Measurements from ENCODE around the gene CDR2L.

CDR2L gene

DNA sequence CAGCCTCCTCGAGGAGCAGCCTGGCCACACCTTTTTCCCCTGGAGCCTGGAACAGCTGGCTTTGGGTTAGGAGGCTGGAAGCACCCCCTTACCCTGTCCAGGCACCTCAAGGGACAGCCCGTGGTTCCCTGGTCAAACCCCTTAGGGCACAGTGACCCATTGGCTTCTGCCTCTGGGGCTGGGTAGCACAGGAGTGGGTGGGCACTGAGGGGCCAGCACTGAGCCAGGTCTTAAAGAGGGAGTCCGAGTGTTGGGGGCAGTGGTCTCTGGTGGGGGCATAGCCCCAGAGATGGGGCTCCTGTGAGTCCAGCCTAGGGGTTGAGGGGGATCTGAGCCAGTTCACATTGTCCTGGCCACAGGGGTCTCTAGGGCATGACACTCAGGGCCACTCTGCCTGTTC is 36.4 kb upstream of the CDR2L start:
- no peaks in the 10 kb centered on the region for H3K9me3 ChIP-seq (ENCODE audit: low read length)
- H3K27ac ChIP-seq (ENCODE audit: low read depth, low read length), result no peak overlapping the region
- H3K27me3 ChIP-seq (ENCODE audit: control insufficient read depth in 1 of 2, insufficient read depth in 2 of 2, low read length in 2 of 2), result peaks cover 0 to 21% of the 10 kb centered on the region in 2 donors
- no peaks in the 10 kb centered on the region for H3K36me3 ChIP-seq (ENCODE audit: insufficient read depth, low read length)
- no peaks in the 10 kb centered on the region for H3K4me1 ChIP-seq (ENCODE audit: insufficient read depth, low read length)
- no peak overlapping the region for H3K9ac ChIP-seq (ENCODE audit: low read length)
- no peak overlapping the region for H3K4me3 ChIP-seq (ENCODE audit: low read depth in 1 of 2, low read length in 2 of 2)

DNA sequence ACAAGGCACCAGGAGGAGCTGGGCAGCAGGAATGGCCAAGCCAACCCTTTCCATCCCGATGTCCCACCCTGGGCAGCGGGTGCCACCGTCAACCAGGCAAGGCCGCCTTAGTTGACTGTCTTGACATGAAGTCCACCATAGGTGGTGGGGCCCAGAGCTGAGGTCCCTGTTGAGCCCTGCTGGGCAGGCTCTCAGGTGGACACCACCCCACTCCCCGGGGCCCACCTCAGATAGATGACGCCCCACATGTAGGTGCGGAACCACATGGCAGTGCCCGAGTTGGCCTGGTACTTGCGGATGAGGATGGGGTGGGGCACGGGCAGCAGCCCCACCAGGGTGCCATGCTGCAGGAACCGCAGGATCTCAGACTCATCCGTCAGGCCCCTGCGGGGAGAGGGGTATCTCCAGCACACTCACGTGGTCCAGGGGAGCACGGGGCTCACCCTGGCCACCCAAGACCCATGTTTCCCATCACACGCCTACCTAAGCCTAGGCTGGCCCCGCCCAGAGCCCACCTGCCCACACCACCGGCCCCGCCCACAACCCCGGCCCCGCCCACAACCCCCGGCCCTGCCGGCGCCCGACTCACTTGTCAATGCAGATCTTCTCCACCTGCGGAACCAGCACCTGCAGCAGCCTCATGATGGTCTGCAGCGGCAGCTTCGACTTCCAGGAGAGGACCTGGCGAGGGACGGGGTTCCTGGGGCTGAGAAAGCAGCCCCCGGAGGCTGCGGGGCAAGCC is 35.6 kb upstream of the CDR2L start:
- no peak overlapping the region for H3K27ac ChIP-seq (ENCODE audit: low read depth, low read length)
- H3K4me3 ChIP-seq (ENCODE audit: low read depth in 1 of 2, low read length in 2 of 2), result no peak overlapping the region
- no peaks in the 10 kb centered on the region for H3K9me3 ChIP-seq (ENCODE audit: low read length)
- no peaks in the 10 kb centered on the region for H3K36me3 ChIP-seq (ENCODE audit: insufficient read depth, low read length)
- no peaks in the 10 kb centered on the region for H3K4me1 ChIP-seq (ENCODE audit: insufficient read depth, low read length)
- peaks cover 0 to 21% of the 10 kb centered on the region in 2 donors for H3K27me3 ChIP-seq (ENCODE audit: control insufficient read depth in 1 of 2, insufficient read depth in 2 of 2, low read length in 2 of 2)
- no peak overlapping the region for H3K9ac ChIP-seq (ENCODE audit: low read length)

DNA sequence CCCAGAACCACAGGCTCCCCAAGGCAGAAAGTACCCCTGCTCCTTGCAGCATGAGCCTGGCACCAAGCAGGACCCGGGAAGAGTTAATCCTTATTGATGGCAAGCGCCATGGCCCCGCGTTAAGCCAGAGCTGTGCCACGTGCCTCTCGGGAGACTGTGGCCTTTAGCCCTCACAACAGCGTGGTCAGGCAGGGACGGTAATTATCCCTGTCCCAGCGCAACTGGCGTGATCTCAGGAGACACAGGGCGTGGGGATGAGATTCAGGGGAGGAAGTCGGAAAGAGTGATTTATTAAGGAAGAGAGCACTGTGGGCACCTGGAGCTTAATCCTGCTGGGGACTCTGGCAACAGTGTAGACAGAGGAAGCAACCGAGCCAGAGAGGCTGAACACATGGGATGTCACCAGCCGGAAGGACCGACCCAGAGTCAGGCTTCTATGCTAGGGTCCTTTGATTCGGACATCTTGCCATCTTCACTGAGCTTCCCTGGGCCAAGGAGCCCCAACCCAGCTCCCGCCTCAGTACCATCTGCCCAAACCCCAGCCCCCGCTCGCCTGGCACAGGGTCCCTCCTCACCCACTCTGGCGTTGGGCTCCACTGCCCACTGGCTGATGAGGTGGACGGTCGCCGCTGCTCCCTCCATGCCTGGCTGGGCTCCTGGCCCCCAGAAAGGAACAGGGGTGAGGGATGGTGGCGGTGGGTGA is 34.9 kb upstream of the CDR2L start:
- Histone ChIP-seq H3K9me3 (ENCODE audit: low read length) (no peaks in the 10 kb centered on the region), H3K36me3 (ENCODE audit: insufficient read depth, low read length) (no peaks in the 10 kb centered on the region), H3K27me3 (ENCODE audit: control insufficient read depth in 1 of 2, insufficient read depth in 2 of 2, low read length in 2 of 2) (peaks cover 0 to 18% of the 10 kb centered on the region in 2 donors), H3K4me3 (ENCODE audit: low read depth in 1 of 2, low read length in 2 of 2) (no peak overlapping the region), H3K27ac (ENCODE audit: low read depth, low read length) (no peak overlapping the region), H3K4me1 (ENCODE audit: insufficient read depth, low read length) (no peaks in the 10 kb centered on the region), H3K9ac (ENCODE audit: low read length) (no peak overlapping the region)

DNA sequence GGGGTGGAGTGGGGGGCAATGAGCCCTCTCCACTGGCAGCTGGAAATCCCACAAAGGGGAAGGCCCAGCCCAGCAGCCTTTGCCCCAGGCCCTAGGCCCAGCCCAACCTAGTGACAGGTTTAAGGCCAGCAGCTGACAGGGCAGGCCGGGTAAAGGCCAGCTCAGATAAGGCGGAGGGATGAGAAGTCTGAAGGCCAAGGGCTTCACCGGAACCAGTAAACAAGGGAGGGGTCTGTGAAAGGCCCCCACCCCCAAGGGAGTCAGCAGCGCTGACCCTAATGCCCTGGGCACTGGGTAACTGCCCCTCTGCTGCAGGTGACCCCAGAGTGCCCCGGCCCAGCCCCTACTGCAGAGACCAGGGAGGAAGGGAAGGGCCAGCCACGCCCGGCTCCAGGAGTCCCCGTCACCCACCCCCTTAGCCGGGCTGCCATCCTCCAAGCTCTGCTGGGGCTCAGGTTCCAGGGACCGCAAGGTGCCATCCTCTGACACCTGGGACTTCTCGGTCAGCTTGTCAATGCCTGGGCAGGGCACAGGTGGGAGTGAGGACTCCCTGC is 34.2 kb upstream of the CDR2L start:
- no peak overlapping the region for H3K4me3 ChIP-seq (ENCODE audit: low read depth in 1 of 2, low read length in 2 of 2)

DNA sequence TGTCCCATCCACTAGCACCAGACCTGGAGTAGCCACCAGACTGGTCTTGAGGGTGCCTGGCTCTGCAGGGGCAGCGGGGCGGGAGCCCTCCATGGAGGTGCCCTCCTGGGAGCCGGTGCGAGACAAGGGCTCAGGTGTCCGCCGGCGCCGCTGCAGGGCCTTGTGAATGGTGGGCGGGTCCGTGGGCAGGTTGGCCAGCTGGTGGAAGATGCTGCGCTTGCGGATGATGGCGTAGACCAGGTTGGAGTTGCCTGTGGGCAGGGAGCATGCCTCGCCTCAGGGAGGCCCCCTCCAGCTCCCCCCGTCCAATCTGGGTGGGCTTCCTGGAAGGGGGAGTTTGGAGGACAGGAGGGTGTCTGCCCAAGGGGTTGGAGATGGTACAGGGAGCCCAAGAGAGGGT is 33.3 kb upstream of the CDR2L start:
- Histone ChIP-seq H3K27me3 (ENCODE audit: control insufficient read depth in 1 of 2, insufficient read depth in 2 of 2, low read length in 2 of 2) (peaks cover 0 to 18% of the 10 kb centered on the region in 2 donors), H3K36me3 (ENCODE audit: insufficient read depth, low read length) (no peaks in the 10 kb centered on the region), H3K27ac (ENCODE audit: low read depth, low read length) (no peak overlapping the region), H3K9me3 (ENCODE audit: low read length) (no peaks in the 10 kb centered on the region), H3K9ac (ENCODE audit: low read length) (no peak overlapping the region), H3K4me3 (ENCODE audit: low read depth in 1 of 2, low read length in 2 of 2) (no peak overlapping the region), H3K4me1 (ENCODE audit: insufficient read depth, low read length) (no peaks in the 10 kb centered on the region)

More for the DNA sequence above, 34.2 kb upstream of the CDR2L start:
- Histone ChIP-seq H3K27me3 (ENCODE audit: control insufficient read depth in 1 of 2, insufficient read depth in 2 of 2, low read length in 2 of 2) (peaks cover 0 to 18% of the 10 kb centered on the region in 2 donors), H3K9ac (ENCODE audit: low read length) (no peak overlapping the region), H3K27ac (ENCODE audit: low read depth, low read length) (no peak overlapping the region), H3K9me3 (ENCODE audit: low read length) (no peaks in the 10 kb centered on the region), H3K4me1 (ENCODE audit: insufficient read depth, low read length) (no peaks in the 10 kb centered on the region), H3K36me3 (ENCODE audit: insufficient read depth, low read length) (no peaks in the 10 kb centered on the region)

DNA sequence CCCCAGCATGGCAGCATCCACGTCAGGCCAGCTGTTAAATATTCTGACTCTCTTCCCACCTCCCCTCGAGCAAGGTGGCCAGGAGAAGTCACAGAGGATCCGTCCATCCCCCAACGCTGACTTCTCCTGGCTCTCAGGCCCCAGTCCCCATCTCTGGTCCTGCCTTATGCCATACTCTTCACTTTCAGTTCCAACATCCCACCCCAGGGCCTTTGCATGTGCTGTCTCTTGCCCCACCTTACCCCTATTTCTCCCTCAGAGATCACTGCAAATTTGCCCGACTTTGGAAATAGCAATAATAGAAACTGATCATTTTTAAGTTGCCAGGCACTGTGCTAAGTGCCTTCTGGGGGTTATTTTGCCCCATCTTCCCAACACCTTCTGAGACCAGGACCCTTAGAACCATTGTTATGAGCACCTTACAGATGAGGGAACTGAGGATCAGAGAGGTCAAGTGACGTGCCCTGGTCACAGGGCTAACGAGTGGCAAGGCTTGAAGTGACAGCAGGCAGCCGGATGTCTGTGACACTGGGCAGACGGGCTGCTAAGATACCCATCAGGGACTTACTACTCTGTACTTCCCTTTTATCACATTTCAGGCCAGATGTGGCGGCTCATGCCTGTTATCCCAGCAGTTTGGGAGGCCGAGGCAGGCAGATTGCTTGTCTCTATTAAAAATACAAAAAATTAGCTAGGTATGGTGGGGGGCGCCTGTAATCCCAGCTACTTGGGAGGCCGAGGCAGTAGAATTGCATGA is 32.6 kb upstream of the CDR2L start:
- Histone ChIP-seq H3K27ac (ENCODE audit: low read depth, low read length) (no peak overlapping the region), H3K4me3 (ENCODE audit: low read depth in 1 of 2, low read length in 2 of 2) (no peak overlapping the region), H3K27me3 (ENCODE audit: control insufficient read depth in 1 of 2, insufficient read depth in 2 of 2, low read length in 2 of 2) (peaks cover 0 to 18% of the 10 kb centered on the region in 2 donors), H3K9ac (ENCODE audit: low read length) (no peak overlapping the region), H3K36me3 (ENCODE audit: insufficient read depth, low read length) (no peaks in the 10 kb centered on the region), H3K4me1 (ENCODE audit: insufficient read depth, low read length) (no peaks in the 10 kb centered on the region), H3K9me3 (ENCODE audit: low read length) (no peaks in the 10 kb centered on the region)

DNA sequence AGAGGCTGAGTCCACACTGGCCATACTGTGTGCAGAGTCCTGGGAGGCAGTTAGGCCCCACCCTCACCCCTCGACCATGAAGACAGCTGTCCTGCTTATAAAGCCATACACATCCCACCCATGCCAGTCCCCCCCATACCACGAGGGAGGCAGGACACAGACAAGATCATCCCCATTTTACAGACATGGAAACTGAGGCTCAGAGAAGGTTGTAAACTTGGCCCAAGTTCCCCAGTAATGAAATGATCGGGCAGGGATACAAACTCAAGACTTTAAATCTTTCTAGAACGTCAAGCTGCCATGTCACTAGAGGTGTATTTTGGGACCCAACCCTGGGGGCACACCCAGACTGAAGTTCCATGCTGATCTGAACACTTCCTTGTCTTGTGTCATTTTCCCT is 31.3 kb upstream of the CDR2L start:
- no peaks in the 10 kb centered on the region for H3K4me1 ChIP-seq (ENCODE audit: insufficient read depth, low read length)
- H3K27me3 ChIP-seq (ENCODE audit: control insufficient read depth in 1 of 2, insufficient read depth in 2 of 2, low read length in 2 of 2), result peaks cover 0 to 6% of the 10 kb centered on the region in 2 donors
- H3K36me3 ChIP-seq (ENCODE audit: insufficient read depth, low read length), result no peaks in the 10 kb centered on the region

DNA sequence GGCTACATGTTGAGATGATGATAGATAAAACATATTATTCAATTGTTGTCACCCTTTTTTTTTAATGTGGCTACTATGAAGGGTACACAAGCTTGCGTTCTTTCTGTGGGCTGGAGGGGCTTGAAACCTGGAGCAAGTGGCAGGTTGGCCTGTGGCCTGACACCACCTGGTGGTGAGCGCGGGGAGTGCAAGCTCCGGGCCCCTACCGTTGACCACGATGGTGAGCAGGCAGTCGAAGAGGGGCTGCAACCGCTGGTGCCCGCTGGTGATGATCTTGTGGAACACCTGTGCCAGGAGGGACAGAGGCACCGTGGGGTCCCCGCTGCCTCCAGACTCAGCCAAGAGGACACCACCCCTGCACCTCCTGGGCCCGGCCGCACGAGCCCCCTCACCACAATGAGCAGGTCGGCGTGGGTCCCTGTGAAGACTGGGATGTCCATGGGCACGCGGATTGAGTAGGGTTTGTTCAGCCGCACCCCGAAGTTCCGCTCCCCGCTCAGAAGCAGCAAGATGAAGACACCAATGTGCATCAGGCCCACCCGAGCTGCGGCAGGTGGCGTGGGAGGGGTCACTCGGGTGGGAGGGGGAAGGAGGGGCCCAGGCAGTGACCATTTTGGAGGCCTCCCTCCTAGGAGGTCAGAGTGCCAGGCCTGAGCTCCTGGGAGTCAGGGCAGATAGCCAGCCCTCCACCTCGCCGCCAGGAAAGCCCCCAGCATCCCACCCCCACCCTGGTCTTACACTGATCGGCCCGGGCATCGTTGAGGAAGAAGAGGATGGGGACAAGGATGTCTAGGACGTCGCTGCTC is 29.3 kb upstream of the CDR2L start:
- Histone ChIP-seq H3K9me3 (ENCODE audit: low read length) (no peaks in the 10 kb centered on the region), H3K27me3 (ENCODE audit: control insufficient read depth in 1 of 2, insufficient read depth in 2 of 2, low read length in 2 of 2) (peaks cover 0 to 2% of the 10 kb centered on the region in 2 donors), H3K27ac (ENCODE audit: low read depth, low read length) (no peak overlapping the region), H3K36me3 (ENCODE audit: insufficient read depth, low read length) (no peaks in the 10 kb centered on the region), H3K4me1 (ENCODE audit: insufficient read depth, low read length) (no peaks in the 10 kb centered on the region), H3K4me3 (ENCODE audit: low read depth in 1 of 2, low read length in 2 of 2) (no peak overlapping the region), H3K9ac (ENCODE audit: low read length) (no peak overlapping the region)

More for the DNA sequence above, 31.3 kb upstream of the CDR2L start:
- Histone ChIP-seq H3K9ac (ENCODE audit: low read length) (no peak overlapping the region), H3K4me3 (ENCODE audit: low read depth in 1 of 2, low read length in 2 of 2) (no peak overlapping the region), H3K9me3 (ENCODE audit: low read length) (no peaks in the 10 kb centered on the region), H3K27ac (ENCODE audit: low read depth, low read length) (no peak overlapping the region)

DNA sequence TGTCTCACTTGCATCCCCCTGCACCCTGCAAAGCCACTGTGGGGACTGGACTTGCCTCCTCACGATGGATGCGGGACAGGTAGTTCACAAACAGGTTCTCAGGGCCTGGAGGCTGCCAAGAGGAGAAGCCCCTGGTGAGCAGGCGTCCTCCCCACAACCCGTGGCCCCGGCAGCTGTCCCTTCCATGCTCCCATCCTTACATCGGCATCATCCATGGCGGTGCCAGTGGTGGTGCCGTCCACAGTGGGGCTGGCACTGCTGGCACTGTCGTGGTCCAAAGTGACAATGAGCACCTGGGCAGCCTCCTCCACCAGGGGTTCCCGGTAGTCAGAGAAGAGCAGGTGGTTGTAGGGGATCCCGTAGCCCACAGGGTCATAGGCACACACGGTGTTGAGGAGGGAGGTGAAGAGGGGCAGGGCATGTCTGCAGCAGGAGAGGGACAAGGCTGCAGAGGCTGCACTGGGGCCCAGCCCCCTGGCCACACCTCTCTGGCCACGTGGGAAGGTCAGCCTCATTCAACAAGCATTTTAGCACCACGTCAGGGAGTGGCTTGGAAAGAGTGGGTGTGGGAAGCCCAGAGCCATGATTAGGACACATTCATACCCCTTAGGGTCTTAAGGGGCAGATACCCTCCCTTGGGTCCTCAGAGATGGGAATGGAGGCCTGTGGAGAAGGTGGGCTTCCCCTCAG is 27.5 kb upstream of the CDR2L start:
- no peaks in the 10 kb centered on the region for H3K9me3 ChIP-seq (ENCODE audit: low read length)
- no peak overlapping the region for H3K27ac ChIP-seq (ENCODE audit: low read depth, low read length)
- H3K36me3 ChIP-seq (ENCODE audit: insufficient read depth, low read length), result no peaks in the 10 kb centered on the region
- H3K4me1 ChIP-seq (ENCODE audit: insufficient read depth, low read length), result no peaks in the 10 kb centered on the region
- no peak overlapping the region for H3K4me3 ChIP-seq (ENCODE audit: low read depth in 1 of 2, low read length in 2 of 2)
- peaks cover 0 to 3% of the 10 kb centered on the region in 2 donors for H3K27me3 ChIP-seq (ENCODE audit: control insufficient read depth in 1 of 2, insufficient read depth in 2 of 2, low read length in 2 of 2)
- H3K9ac ChIP-seq (ENCODE audit: low read length), result no peak overlapping the region

DNA sequence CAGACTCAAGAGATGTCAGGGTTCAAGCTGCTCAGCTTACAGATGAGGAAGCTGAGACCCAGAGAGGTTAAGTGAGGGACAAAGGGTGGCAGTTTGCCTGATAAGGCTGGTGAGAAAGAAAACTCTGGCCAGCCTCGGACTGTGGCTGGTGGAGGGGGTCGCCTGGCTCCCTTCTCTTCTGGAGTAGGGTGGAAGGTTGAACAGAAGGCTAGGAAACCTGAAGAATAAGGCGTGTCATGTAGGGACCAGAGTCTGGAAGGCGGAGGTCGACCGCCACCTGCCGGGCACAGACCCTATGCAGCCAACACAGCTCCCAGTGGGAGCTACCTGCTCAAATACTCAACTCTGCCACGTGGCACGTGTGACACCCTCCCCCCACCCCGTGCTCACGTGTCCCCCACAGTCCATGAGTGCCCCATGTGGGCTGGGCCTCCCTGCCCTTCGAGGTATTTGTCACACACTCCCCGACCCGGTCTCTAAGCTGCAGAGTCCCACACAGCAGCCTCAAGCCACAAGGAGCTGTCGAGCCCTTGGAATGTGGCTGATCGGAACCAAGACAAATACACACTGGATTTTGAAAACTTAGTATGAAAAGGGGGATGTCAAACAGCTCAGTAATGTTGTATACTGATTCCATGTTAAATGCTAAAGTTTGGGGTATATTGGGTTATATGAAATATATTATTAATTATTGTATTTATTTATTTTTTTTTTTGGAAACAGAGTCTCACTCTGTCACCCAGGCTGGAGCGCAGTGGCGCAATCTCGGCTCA is 26.7 kb upstream of the CDR2L start:
- Histone ChIP-seq H3K4me1 (ENCODE audit: insufficient read depth, low read length) (no peaks in the 10 kb centered on the region), H3K27me3 (ENCODE audit: control insufficient read depth in 1 of 2, insufficient read depth in 2 of 2, low read length in 2 of 2) (peaks cover 0 to 3% of the 10 kb centered on the region in 2 donors), H3K4me3 (ENCODE audit: low read depth in 1 of 2, low read length in 2 of 2) (no peak overlapping the region), H3K9ac (ENCODE audit: low read length) (no peak overlapping the region), H3K36me3 (ENCODE audit: insufficient read depth, low read length) (no peaks in the 10 kb centered on the region), H3K27ac (ENCODE audit: low read depth, low read length) (no peak overlapping the region), H3K9me3 (ENCODE audit: low read length) (no peaks in the 10 kb centered on the region)
